HepG2 (cell line): ENCODE results near the gene TRPV2.

Source experiments
- ATF7 ChIP-seq, 2 experiments: fragments of 450-650 bp in 1 of 2; sonication (generic) in 1 of 2; formaldehyde crosslinking in 1 of 2; IDR thresholded peaks; 2 replicates each; pipeline versions ENCODE4 v1.4.0 to v1.6.1; 2016 to 2020; ENCODE audit warnings: antibody characterized with exemption in 1 of 2, mild to moderate bottlenecking in 1 of 2, missing genetic modification reagents in 1 of 2
- EZH2 ChIP-seq: conservative IDR thresholded peaks from 2 replicates; pipeline ENCODE4 v1.6.1; 2012; ENCODE audit warnings: mild to moderate bottlenecking, low read depth, low read length, moderate library complexity
- SIX1 ChIP-seq: sonication (generic); formaldehyde crosslinking; IDR thresholded peaks from 2 replicates; pipeline ENCODE4 v1.4.0; 2020; ENCODE audit warnings: missing genetic modification reagents, borderline replicate concordance
- TEF ChIP-seq: sonication (generic); formaldehyde crosslinking; IDR thresholded peaks from 2 replicates; pipeline ENCODE4 v1.5.0; 2020; ENCODE audit warnings: missing genetic modification reagents
- TF ChIP-seq, protein P1 (sequence below): sonication (generic); formaldehyde crosslinking; IDR thresholded peaks from 2 replicates; pipeline ENCODE4 v1.5.0; 2020; ENCODE audit warnings: mild to moderate bottlenecking, missing genetic modification reagents, moderate library complexity

DNA sequence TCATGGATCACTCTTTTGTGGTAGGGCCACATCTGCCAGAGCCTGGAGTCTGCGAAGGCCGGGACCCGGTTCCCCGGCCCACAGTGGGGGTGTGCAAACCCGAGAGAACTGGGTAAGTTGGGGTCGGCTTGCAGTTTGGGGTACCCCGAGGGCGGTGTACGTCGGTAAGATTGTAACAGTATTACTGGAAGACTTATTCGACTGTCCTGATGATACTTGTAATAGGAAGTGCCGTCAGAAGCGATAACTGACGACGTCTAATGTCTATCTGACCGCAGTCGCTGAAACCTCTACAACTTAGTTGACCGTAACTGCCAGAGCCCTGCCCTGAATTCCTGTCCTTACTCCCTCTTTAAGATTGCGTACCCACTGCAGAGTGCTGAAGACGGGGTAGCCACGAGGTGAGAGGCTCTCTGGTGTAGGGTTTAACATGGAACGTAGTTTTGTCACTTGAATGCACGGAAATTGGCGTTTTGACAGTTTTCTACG, 24.0 kb downstream of the TRPV2 start:
- no peak for TF ChIP-seq ATF7 (IDR thresholded peaks at IDR 0.05)
- TF ChIP-seq ATF7 (CRISPR knock-in tag; IDR thresholded peaks at IDR 0.05): no peak
- no peak for TF ChIP-seq EZH2
- no peak for TF ChIP-seq TEF (CRISPR knock-in tag)
- TF ChIP-seq SIX1 (CRISPR knock-in tag): no peak
- TF ChIP-seq, protein P1, sequence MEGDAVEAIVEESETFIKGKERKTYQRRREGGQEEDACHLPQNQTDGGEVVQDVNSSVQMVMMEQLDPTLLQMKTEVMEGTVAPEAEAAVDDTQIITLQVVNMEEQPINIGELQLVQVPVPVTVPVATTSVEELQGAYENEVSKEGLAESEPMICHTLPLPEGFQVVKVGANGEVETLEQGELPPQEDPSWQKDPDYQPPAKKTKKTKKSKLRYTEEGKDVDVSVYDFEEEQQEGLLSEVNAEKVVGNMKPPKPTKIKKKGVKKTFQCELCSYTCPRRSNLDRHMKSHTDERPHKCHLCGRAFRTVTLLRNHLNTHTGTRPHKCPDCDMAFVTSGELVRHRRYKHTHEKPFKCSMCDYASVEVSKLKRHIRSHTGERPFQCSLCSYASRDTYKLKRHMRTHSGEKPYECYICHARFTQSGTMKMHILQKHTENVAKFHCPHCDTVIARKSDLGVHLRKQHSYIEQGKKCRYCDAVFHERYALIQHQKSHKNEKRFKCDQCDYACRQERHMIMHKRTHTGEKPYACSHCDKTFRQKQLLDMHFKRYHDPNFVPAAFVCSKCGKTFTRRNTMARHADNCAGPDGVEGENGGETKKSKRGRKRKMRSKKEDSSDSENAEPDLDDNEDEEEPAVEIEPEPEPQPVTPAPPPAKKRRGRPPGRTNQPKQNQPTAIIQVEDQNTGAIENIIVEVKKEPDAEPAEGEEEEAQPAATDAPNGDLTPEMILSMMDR (CRISPR knock-in tag): no peak
